HG03565 (cell line): ENCODE results near the gene LRCH2.
"Not testable (repeated sequence)": the region's sequence is repeated elsewhere in the genome, so short reads cannot be mapped to it uniquely, and the experiment has no call there.

ENCODE experiments used
- ATAC-seq: cut with Tn5 transposase; IDR thresholded peaks from one replicate; pipeline ENCODE4 v1.9.1; 2021; ENCODE audit warnings: mild to moderate bottlenecking, moderate library complexity; ENCODE audit not compliant: unreplicated experiment

LRCH2 gene, protein sequence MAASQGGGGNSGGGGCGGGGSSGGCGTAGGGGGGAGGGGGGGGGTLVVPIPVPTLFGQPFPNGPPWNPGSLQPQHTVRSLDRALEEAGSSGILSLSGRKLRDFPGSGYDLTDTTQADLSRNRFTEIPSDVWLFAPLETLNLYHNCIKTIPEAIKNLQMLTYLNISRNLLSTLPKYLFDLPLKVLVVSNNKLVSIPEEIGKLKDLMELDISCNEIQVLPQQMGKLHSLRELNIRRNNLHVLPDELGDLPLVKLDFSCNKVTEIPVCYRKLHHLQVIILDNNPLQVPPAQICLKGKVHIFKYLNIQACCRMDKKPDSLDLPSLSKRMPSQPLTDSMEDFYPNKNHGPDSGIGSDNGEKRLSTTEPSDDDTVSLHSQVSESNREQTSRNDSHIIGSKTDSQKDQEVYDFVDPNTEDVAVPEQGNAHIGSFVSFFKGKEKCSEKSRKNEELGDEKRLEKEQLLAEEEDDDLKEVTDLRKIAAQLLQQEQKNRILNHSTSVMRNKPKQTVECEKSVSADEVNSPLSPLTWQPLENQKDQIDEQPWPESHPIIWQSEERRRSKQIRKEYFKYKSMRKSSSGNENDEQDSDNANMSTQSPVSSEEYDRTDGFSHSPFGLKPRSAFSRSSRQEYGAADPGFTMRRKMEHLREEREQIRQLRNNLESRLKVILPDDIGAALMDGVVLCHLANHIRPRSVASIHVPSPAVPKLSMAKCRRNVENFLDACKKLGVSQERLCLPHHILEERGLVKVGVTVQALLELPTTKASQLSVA

DNA sequence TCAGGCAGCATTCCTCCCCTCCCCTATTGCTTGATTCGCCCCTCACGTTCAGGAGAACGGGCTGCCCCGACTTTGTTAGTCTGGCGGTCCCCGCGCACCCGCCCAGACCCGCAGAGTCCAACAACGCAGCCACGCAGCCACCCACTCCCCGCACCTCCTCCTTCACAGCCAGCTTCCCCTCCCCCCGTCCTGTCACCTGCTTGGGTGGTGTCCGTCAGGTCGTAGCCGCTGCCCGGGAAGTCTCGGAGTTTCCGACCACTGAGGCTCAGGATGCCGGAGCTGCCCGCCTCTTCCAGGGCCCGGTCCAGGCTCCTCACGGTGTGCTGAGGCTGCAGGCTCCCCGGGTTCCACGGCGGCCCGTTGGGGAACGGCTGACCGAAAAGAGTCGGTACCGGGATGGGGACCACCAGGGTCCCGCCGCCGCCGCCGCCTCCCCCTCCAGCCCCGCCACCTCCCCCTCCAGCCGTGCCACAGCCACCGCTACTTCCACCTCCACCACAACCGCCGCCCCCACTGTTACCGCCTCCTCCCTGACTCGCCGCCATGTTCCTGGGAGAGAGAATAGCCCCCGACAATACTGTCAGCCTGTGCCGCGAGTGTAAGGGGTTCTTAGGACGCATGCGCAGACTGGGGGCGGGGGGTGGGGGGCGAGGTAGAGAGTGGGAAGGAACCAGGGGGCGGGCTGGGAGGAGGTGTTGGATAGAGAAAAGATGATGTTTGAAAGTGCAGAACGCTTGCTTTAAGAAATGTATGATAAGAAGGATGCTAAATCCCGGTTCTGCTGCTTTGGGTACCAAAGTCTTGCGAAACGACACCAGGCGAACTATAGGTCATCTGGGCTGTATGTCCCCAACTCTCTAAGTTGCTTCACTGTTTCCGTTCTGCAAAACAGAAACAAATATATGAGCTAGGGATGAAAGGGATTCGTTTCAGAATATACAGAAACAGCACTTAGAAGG, at the start of gene LRCH2:
Gene LRCH2, minus strand, starts transcription at position 600 of the 959 bp plus-strand sequence. Its CDS starts 55 bp downstream, at position 545.
- no peak for ATAC-seq

DNA sequence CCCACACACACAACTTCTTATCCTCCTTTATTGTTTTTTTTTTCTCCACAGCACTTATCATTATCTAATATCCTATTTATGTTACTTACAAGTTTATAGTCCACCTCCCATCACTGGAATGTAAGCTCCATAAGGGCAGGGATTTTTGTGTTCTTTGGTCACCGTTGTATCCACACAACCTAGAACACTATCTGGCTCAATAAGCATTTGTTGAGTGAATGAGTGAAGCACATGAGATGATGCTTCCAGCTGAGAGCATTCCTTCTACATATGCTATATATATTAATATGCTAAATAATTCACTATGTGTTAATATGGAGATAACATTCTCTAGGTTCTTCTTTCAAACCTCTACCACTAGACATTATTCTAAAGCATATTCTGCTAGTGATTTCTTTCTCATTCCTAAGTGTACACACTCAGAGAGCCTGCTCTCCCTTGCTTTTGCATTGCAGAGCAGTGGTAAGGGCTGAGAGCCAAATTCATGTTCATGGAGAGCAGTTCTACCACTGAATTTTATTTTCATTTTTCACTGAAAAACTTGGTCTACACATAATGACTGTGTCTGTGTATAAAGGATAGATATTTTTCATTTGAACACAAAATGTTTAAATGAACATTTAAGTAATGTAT, 35.3 kb upstream of the LRCH2 start:
- no peak for ATAC-seq

DNA sequence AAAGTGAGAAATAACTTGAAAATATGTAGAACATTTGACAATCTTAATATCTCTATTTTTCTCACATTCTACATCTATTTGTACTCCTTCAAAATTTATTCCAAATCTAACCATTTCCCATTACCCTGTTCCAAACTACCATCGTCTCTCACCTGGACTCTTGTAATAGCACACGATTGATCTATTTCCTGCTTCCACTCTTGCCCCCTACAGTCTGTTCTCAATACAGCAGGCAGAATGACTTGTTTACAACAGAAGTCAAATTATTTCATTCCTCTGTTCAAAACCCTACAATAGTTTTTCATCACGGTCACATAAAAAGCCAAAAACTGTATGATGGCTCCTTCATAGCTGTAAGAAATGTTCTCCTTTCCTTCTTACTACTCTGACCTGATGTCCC, 34.5 kb upstream of the LRCH2 start:
- ATAC-seq: no peak

DNA sequence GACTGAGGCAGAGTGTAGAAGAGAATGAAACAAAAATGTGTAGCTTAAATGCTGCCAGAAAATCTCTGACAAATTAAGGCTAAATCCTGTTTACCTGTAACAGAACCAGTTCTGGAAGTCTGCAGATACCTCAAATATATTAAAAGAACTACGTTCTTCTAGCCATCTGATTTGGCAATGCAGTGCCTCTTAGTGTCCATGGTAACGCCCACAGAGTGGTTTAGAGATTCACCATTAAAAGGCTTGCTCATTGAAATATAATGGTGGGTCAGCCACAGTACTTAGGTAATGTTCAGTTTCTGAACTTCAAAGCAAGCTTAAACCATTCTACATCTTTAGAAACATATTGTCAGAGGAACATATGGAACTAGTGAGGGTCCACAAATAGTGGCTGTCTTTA, 32.4 kb upstream of the LRCH2 start:
- no peak for ATAC-seq

DNA sequence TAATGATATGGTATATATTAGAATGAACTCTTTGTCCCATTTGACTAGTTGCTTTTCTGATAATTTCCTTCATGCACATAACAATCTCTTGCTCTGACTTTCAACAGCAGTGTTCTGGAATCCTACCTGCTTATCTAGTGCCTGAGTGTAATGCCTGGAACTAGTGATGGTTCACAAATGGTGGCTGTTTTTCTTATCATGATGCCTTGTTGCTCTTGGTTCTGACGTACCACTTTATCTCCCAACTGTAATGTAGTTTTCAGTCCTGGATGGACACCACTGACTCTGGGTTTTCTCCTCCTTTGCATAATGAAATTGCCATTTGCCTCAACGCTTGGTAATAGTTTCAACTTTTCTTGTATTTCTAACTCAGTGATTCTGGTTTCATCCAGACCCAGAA, 30.1 kb upstream of the LRCH2 start:
- ATAC-seq: no peak

DNA sequence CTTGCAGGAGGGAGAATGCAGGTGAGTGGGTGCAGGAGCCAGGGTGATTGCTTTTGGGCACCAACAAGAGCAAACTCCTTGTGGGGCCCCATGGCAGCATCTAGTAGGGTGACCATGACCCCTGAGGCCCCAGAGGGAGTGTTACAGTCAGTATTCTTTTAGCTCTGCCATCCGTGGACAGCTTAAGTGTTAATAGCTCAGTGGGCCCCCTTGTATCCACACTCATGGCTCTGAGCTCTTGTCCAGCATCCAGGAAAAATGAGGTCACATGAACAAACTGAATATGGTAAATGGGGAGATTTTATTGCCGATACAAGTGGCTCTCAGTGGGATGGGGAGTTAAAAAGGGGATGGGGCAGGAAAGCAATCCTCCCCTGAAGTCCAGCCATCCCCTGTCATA, 27.3 kb upstream of the LRCH2 start:
- no peak for ATAC-seq

DNA sequence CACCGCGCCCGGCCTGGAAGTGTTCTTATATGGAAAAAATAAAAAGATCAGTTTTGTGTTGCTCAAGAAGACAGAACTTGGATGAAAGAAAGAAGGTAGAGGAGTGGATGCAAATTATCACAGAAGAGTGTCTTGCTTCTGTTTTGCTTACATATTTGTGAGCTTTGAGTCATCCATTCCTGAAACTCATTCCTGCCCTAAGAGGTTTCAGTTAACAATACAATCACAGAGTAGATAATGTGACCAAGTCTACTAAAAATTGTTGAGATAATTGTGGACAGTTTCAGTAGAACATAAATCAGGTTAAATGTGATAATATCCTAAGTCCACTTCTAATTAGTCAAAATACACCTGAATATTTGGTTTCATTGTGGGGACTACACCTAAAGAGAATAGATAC, 26.4 kb upstream of the LRCH2 start:
- ATAC-seq: no peak

DNA sequence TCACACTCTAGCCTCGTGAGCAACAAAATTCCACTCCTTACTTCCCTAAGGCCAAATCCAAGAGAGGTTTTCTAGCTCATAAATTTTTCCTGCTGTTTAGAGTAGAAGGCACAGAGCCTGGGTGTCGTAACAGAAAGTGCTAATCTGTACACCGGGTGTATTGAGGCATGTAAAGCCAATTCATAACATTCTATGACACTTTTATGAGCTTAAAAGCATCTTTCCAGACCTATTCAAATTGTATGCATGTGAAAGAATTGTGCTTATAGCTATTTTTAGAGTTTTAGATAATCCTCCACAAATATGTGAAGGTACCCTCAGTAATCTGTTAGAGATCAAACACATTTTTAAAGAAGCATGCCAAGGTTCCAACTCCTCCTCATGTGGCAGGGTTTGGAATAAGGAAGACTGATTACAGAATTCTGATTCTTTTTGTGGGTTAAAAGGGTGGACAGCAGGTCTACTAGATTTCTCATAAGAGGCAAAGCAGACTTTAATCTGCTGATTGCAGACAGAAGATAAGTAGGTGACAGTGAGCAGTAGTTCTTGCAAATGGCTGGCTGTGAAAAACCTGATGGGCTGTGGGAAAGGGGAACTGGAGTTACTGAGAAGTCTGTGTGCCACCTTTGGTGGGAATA, 25.5 kb upstream of the LRCH2 start:
- ATAC-seq: no peak

DNA sequence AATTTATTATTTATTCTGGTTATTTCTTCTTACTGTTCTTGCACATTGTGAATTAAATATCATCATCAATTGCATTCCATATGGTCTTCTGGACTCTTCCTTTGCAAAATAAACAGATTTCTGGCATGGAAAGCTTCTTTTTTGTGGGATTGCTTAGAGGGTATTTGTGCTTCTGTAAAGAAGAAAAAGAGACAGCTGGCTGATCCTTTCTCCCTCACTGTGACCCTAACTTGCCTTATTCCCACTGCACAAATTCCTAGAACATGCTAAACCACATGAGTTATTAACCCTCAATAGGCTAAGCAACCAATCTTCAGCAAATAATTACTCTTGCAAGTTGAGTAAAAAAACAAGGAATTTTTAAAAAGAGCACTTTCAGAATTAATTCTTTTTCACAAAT, 23.8 kb upstream of the LRCH2 start:
- no peak for ATAC-seq

DNA sequence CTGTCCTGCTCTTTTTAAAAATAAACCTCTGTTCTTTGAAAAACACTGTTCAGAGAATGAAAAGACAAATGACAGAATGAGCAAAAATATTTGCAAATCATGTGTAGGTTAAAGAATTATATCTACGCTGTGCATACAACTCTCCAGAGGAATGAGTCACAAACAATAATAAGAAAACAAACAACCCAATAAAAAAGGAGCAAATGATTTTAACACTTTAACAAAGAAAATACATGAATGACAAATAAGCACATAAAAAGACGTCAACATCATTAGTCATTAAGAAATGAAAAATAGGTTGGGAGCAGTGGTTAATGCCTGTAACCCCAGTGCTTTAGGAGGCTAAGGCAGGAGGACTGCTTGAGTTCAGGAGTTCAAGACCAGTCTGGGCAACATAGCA, 21.1 kb upstream of the LRCH2 start:
- ATAC-seq: no peak

DNA sequence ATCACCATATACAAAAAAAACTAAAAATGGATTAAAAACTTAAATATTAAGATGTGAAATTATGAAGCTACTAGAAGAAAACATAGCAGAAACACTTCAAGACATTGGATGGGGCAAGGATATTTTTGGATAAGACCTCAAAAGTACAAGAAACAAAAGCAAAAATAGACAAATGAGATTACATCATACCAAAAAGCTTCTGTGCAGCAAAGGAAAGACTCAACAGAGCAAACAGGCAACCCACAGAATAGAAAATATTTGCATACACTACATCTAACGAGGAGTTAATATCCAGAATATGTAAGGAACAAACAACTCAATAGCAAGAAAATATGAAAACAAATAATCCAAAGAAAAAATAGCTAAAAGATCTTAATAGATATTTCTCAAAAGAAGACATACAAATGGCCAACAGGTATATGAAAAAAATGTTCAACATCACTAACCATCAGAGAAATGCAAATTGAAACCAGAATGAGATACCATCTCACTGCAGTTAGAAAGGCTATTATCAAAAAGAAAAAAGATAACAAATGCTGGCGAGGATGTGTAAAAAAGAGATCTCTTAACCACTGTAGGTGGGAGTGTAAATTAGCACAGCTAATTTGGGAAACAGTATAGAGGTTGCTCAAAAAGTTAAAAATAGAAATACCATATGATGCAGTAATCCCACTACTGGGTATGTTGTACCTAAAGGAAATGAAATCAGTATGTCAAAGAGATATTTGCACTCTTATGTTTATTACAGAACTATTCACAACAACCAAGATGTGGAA, 17.8 kb upstream of the LRCH2 start:
- peak; percentile 84 for ATAC-seq

DNA sequence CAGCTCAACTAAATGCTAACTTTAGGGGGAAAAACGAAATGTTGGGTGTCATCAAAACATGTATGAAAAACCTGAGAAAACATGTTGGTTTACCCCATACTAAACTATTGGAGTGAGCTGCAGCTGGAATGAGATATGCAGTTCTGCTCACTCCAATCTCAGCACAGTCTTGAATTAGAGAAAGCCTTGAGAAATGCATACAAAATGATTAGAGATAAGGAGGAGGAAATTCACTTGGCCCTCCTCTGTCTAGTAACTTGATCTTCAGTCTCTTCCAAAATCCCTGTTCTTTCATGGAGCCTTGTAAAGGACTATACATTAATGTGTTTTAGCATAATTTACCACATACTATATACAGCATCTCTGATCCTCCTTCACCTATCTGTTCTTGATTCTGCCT, 3.2 kb upstream of the LRCH2 start:
- no peak for ATAC-seq

DNA sequence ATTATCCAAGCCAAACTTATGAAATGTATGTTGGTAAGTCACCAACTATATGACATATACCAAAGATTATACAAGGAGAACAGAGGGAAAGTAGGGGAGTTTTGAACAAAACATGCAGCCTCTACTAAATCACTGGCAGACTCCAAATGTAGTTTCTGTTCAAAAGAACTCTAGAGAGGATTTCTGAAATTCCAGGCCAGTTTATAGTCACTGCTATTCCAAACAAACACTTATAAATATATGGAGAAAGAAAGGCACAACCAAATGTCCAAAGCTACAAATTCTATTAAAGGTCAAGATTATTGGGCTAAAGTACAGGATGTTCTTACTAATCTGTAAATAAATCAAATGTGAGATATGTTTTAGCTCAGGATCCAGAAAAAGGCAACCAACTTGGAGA, 2.7 kb upstream of the LRCH2 start:
- ATAC-seq: no peak

DNA sequence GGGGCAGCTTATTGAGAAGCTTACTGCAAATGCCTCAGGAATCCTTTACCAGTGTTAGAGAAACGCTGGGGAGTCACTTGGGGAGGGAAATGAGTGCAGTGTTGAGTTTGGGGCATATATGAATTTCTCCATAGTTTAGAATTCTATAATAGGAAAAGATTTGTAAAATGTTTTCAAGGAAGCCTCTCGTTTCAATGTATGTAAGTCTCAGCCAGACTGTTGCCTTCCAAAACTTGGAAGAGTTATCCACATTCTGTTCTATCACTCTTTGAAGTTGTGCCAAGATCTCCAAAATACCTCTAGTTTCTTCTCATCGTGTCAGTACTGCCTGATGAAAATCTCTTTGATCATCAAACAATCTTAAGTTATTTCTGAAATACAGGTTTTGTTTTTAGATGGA, 565 bp upstream of the LRCH2 start:
- ATAC-seq: no peak

DNA sequence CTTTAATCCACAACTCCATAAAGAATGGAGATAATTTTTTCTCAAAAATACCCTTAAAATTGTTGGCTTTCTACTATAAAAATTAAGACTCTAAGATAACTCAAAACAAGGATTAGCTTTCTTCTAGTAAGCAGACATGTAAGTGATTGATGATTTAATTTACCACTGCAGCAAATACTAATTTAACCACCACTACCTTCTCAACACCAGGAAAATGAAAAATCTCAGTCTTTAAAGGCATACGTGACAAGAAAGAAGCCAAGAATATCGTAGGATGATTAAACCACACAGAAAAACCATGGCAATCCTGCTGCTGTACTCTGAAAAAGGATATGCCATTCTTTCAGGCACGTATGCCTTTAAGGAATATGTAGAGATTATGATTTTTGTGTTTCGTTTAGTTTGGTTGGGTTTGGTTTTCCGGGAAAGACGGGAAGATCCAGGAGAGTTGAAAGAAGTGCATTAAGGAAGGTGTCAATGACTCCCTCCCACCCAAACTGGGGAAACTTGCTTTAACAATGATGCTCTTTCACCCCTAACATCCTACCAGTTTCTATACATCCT, 881 bp downstream of the LRCH2 start:
- no peak for ATAC-seq

DNA sequence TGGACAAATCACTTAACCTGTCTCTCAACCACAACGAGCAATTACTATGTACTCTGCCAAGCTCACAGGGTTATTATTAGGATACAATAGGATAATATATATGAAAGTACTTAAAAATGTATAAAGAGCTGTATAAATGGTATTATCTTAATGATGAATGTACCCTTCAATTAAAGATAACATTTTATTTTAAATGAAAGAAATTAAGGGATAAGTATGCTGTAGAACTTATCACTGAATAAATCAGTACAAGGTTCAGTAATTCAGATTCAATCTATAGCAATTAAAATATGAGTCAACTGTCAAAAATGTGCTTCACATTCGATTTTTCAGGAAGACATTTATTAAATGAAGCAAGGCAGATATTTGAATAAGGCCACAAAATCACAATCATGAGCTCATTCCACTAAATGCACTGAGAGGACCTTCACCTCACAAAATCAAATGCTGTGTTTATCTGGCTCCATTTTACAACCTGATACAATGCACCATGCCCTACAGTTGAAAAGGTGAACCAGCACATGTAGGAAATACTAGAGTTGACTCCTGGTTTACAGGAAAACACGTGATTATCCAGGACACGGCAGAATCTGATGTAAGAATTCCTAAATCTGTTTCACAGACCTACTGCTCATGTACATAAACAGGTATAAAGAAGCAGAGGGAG, 4.4 kb downstream of the LRCH2 start:
- no peak for ATAC-seq

DNA sequence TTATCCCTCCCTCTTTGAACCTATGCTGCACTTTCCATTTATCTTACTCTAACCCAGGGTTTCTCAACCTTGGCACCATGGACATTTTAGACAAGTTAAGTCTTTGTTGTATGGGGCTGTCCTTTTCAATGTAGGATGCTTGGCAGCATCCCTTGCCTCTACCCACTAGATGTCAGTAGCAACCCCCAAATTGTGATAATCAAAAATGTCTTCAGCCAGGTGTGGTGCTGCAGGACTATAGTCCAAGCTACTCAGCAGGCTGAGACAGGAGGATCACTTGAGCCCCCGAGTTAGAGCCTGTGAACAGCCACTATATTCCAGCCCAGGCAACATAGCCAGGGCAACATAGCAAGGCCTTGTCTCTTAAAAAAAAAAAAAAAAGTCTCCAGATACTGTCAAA, 7.0 kb downstream of the LRCH2 start:
- no peak for ATAC-seq

DNA sequence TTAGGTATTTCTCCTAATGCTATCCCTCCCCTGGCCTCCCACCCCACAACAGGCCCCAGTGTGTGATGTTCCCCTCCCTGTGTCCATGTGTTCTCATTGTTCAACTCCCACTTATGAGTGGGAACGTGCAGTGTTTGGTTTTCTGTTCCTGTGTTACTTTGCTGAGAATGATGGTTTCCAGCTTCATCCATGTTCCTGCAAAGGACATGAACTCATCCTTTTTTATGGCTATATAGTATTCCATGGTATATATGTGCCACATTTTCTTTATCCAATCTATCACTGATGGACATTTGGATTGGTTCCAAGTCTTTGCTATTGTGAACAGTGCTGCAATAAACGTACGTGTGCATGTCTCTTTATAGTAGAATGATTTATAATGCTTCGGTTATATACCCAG, 16.6 kb downstream of the LRCH2 start:
- ATAC-seq: not testable (repeated sequence)

DNA sequence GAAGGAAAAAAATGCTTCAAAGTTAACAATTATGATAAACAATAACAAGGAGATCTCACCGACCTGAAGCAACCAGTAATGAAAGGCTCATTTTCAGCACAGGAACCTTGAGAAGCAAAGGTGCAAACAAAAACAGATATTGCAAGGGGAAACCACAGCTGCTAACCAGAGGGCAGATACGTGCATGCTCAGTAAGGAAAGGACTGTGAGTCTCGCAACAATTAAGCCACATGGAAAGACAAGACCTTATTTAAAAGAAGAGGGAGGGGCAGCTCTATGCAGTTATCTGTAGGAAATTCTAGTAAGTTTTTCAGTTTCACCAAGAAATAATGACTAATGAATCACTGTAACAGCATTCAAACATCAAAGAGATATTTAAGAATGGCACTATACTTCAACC, 19.3 kb downstream of the LRCH2 start:
- ATAC-seq: no peak
